Coronary artery (tissue), 2 donors: ENCODE data around the gene TBR1.

Experiments
- DNase-seq: peaks from one replicate; pipeline ENCODE4 v3.0.0-alpha.2; 2017; ENCODE audit warnings: low spot score
- H3K27ac ChIP-seq, 2 donors: fragments of 200-600 bp; sonication (generic); one replicate each; pipeline ENCODE4 v1.5.1; 2016 to 2019
- H3K4me3 ChIP-seq: fragments of 200-600 bp; sonication (generic); 2 replicates; pipeline ENCODE4 v1.5.1; 2016; ENCODE audit warnings: mild to moderate bottlenecking, moderate library complexity
- CTCF ChIP-seq: fragments of 200-600 bp; sonication (generic); IDR thresholded peaks from one replicate; pipeline ENCODE4 v1.5.1; 2019; ENCODE audit warnings: antibody characterized with exemption

The TBR1 gene

GRCh38 chr2:161415987-161416707 lies at the start of gene TBR1:
Gene TBR1, plus strand, starts transcription at chr2:161416297. Its CDS starts 114 bp downstream, at chr2:161416411.
- no peak for DNase-seq
- peak within 1 kb of the TSS; percentile 74 for H3K4me3 ChIP-seq
- TF ChIP-seq CTCF, result no peak
- H3K27ac ChIP-seq, result no peak within 1 kb of the TSS

- no peak for DNase-seq
- Histone ChIP-seq H3K4me3 (no peak overlapping the region), H3K27ac (no peak overlapping the region)
- TF ChIP-seq CTCF, result no peak
These were observed 48.4 kb upstream of the TBR1 start for GRCh38 chr2:161367675-161368074.

GRCh38 chr2:161369311-161369710 lies 46.8 kb upstream of the TBR1 start:
- Histone ChIP-seq H3K4me3 (no peak overlapping the region), H3K27ac (no peak overlapping the region)
- no peak for DNase-seq
- TF ChIP-seq CTCF, result no peak

- Histone ChIP-seq H3K4me3 (no peak overlapping the region), H3K27ac (no peak overlapping the region)
- no peak for TF ChIP-seq CTCF
- DNase-seq, result no peak
These were observed 45.1 kb upstream of the TBR1 start for GRCh38 chr2:161370981-161371380.

- Histone ChIP-seq H3K27ac (no peak overlapping the region), H3K4me3 (no peak overlapping the region)
- DNase-seq, result no peak
- TF ChIP-seq CTCF, result no peak
These were observed 44.2 kb upstream of the TBR1 start for GRCh38 chr2:161371869-161372268.

GRCh38 chr2:161373942-161374341 lies 42.2 kb upstream of the TBR1 start:
- no peak for DNase-seq
- TF ChIP-seq CTCF, result no peak
- Histone ChIP-seq H3K4me3 (no peak overlapping the region), H3K27ac (no peak overlapping the region)

GRCh38 chr2:161374446-161374845 lies 41.7 kb upstream of the TBR1 start:
- DNase-seq, result no peak
- TF ChIP-seq CTCF, result no peak
- no peak overlapping the region for H3K4me3 ChIP-seq
- no peak overlapping the region for H3K27ac ChIP-seq
